Activated naive CD8-positive, alpha-beta T cell treated with anti-CD3 and anti-CD28 coated beads, Interleukin-2, amount 50 U/mL, for 16 hours (primary cell): ENCODE measurements around the gene ERICH6B.

Experiments used
- DNase-seq: peaks from one replicate; pipeline ENCODE4 v3.0.0-alpha.2; 2020; ENCODE audit warnings: low read depth, low spot score

The ERICH6B gene

DNA sequence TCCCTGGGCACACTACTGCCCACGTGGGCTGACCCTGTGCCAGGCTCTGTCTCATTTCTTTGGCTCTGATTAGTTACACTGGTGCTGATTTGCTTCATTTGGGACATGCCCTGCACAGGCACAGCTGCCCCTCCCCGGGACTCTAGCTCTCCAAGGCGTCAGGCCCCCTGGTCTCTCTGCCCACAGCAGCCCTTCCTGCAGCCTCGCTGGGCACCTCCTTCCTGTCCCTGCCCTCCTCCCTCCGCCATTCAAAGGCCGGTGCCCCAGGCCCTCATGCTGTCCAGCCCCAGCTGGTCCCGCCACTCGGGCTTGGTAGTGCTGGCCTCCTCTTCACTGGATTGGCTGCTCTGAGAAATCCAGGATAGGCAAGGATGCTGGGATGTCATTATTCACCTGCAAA is 73.1 kb downstream of the ERICH6B start:
- no peak for DNase-seq

DNA sequence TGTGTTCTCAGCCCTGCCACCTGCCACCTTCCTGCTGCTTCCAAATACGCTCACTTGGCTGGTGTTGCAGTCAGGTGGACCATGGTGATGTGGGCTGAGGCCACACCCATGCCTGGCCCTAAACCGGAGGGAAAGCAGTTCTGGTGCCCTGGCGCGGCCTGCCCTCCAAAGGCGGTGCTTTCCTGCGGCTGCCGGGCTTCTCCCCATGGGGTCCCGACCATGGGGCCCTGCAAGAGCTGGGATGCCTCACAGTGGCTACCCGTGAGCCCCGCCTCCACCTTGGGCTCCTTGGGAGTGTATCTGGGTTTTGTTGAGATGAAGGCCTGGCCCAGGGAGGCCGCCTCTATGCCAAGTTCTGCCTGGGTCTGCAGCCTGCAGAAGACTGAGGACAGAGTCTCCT is 73.7 kb downstream of the ERICH6B start:
- DNase-seq: no peak

DNA sequence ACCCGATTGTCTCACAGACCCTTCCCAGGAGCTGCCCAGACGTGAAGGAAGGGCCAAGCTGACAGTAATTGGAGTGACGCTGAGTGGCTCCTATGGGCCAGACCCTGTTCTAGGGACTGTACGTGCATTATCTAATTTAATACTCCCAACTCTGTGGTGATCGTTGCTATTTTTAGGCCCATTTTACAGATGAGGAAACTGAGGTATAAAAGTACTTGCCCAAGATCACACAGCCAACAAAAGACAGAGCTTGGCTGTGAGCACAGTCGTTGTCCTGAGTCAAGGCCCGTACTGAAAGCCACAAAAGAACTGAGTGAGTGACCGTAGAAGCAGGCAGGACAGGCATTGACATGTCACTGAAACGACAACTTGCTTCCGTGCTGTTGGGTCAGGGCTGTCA is 74.7 kb downstream of the ERICH6B start:
- no peak for DNase-seq

- no peak for DNase-seq
Observed at GRCh38 chr13:45540195-45540594, 75.3 kb downstream of the ERICH6B start.

DNA sequence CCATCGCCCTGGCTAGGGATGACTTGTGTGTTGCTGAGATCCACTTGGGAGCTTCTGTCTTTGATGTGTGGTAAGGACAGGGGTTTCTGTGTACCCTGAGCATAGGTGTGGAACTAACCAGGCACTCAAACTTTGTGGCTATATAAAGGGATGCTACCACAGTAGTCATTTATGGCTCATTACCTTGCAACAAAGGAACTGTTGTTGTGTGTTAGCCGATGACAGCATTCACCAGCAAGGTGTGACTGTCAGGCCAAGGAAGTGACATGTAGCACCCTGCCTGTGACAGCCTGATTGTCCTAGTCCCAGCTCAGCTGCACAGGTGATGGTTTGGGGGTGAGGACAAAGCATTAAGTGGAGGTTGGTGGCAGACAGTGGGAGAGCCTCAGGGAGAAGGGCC is 77.2 kb downstream of the ERICH6B start:
- no peak for DNase-seq

GRCh38 chr13:45537516-45537915 is 78.0 kb downstream of the ERICH6B start:
- DNase-seq: no peak

DNA sequence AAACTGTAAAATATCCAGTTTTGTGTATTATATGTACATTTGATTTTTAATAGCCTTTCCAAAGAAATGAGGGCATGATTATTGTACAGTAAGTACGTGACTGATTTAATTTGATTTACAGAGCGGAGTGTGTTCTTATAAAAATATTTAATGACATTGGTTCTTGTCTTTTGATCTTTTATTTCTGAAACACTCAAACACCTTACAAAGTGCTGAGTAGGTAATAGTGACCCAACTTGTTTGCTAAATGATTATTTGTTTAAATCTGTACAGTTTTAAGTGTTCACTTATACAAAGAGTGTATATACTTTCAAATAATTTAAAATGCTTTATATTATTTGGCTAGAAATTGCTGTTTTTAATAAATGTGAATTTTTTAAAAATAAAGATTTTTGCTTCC is 79.3 kb downstream of the ERICH6B start:
- DNase-seq: no peak

DNA sequence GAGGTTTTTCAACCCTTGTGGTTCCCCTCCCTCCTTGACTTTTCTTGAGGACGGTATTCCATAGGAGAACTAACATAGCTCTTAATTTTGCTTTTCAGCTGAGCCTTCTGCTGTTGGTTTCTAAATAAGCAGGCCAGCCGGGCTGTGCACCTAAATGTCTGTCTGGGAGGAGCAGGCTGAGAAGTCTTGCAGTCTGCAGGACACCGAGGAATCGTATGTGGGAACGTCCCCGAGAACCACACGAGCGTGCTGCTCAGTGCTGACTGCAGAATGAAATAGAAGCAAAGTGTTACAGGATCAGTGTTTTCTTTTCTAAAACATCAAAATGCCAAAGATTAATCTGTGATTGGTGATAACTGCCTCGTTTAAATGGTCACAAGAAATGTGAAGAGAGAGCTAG is 80.9 kb downstream of the ERICH6B start:
- no peak for DNase-seq

GRCh38 chr13:45529758-45530157 is 85.8 kb downstream of the ERICH6B start:
- DNase-seq: no peak

GRCh38 chr13:45527699-45528462 is 87.7 kb downstream of the ERICH6B start:
- no peak for DNase-seq

GRCh38 chr13:45522571-45522970 is 93.0 kb downstream of the ERICH6B start:
- DNase-seq: no peak

DNA sequence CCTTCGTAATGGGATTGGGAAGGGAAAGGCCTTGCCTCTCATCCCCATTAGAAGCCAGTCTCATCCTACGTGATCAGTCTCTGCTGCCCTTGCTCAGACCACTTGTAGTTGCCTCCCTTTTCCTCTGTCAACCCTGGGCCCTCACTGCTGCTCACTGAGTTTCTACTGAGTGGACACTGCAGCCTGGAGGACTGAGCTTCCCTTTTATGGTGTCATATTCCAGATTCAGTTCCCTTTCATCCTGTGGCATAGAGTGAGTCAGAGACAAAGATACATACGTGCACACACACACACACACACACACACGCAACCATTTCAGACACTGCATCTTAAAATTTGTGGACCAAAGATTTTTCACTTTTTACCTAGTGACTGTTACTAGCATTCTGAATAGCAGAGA is 94.2 kb downstream of the ERICH6B start:
- no peak for DNase-seq

GRCh38 chr13:45519493-45519892 is 96.0 kb downstream of the ERICH6B start:
- no peak for DNase-seq

- no peak for DNase-seq
Observed at GRCh38 chr13:45518525-45519245, 96.9 kb downstream of the ERICH6B start.

DNA sequence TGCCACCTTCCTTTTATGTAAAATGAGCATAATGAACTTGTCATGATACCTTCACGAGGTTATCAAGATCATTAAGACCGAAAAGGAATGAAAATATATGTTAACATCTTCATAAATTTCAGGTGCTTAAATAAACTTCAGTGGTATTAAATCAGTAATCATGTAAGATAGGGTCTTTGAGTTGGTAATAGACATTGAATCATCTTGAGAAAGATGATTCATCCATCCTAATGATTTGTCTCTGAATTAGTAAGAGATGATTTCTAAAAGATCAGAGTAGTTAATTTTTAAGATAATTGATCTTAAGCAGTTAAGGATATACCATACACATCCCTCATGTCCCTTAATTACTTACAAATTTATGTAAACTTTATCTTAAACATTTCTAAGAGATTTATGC is 98.8 kb downstream of the ERICH6B start:
- no peak for DNase-seq

DNA sequence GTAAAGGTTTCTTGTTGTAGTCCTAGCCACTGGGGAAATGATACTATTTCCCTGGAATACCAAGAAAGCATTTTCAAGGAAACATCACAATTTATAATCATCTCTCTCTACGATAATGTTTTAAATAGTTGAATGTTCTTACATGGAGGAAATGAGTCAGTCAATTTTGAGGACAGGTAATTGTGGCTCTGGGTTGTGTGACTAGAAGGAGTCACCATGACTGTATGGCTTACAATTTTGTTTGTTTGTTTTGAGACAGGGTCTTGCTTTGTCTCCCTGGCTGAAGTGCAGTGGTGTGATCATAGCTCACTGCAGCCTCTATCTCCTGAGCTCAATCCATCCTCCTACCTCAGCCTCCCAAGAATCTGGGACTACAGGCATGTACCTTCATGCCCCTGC is 103.4 kb downstream of the ERICH6B start:
- DNase-seq: no peak

DNA sequence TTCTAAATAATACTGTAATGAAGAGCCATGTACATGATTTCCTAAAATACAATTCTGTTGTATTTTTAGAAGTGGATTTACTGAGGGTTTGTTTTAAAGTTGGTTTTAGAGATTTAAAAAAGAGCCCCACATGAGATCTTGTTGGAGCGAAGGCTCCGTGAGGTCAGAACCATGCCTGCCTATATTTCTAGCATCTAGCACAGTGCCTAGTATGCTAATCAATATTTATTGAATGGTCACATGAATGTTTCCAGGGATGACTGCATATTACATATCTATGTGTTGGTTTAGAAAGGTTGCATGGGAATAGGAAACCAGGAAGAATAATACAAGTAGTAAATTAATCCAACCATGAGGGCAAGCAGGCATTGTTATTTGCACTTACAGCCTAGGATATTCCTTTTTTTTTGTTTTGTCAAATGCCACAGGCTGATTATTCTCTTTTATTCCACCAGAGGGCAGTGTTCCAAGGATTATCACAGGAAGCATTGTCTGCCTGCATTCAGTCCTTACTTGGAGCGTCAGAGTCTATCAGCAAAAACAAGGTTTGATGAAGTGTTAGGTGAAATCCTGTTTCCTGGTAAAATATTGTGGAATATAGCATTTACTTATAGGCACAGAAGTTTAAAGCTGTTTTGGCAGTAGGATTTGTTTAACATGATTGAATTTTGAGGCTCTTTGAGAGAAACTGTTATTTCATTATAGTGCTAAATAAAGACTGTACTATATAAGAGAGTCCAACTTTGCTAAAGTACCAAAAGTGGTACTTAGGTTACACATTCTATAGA is 104.0 kb downstream of the ERICH6B start:
- no peak for DNase-seq

DNA sequence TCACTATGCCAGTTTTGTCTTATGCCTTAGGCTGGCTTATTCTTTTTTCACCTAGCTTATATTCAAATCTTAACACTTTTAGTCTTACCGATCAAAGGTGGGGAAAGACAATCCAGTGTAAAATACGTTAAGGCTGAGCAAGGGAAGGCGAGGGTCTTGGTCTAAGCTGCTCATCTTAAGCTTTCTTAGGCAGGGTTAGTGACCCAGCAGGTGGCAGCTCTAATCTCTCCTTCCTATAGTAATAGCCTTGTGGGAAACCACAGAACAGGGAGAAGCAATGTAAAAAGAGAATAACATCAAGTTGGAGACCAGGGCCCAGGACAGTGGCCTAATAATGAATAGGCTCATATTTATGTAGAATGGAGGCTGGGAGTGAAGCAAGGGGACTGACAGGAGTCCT is 104.9 kb downstream of the ERICH6B start:
- DNase-seq: no peak

- DNase-seq: no peak
Observed at GRCh38 chr13:45508776-45509175, 106.8 kb downstream of the ERICH6B start.

GRCh38 chr13:45506811-45507210 is 108.7 kb downstream of the ERICH6B start:
- no peak for DNase-seq

DNA sequence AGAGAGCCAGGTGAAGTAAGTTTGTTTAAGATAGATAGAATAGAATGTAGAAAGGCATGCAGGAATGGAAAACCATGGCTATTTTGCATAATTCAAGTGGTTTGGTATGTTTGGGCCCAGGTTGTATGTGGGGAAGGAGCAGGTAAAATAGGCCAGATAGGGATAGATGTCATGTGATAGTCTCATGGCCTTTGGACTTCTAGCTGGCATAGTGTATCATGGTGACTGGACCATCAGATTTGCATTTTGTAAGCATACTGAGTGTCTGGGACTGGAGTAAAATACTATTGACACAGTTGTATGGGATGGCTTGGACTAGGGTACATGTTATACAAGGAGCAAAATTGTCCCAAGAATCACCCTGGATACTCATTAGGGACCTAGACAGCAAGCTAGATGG is 111.9 kb downstream of the ERICH6B start:
- DNase-seq: no peak

- no peak for DNase-seq
Observed at GRCh38 chr13:45501175-45501526, 114.4 kb downstream of the ERICH6B start.
